DOHH2 (cell line): ENCODE data around the gene CADPS.
A peak's percentile ranks its signal among the peaks of the same experiment; 100 is the strongest.

ENCODE experiments used
- H3F3A ChIP-seq: fragments of 200-600 bp; sonication (generic), shearing (Covaris generic); 2 replicates; pipeline ENCODE4 v1.6.0; 2016; ENCODE audit warnings: antibody characterized with exemption, mild to moderate bottlenecking; ENCODE audit not compliant: control insufficient read depth, insufficient read depth
- H3K27ac ChIP-seq: fragments of 200-600 bp; sonication (generic); 2 replicates; pipeline ENCODE4 v1.5.1; 2014; ENCODE audit warnings: low read depth, mild to moderate bottlenecking, low read length, moderate library complexity
- H3K27me3 ChIP-seq: fragments of 200-600 bp; sonication (generic); 2 replicates; pipeline ENCODE4 v1.6.1; 2014; ENCODE audit warnings: mild to moderate bottlenecking, low read length, mixed read lengths; ENCODE audit not compliant: control insufficient read depth
- H3K36me3 ChIP-seq: fragments of 200-600 bp; sonication (generic); 2 replicates; pipeline ENCODE4 v1.6.1; 2014; ENCODE audit warnings: mild to moderate bottlenecking, low read length, moderate library complexity, mixed read lengths; ENCODE audit not compliant: control insufficient read depth
- H3K4me1 ChIP-seq: fragments of 200-600 bp; sonication (generic); 2 replicates; pipeline ENCODE4 v1.6.1; 2014; ENCODE audit warnings: mild to moderate bottlenecking, low read length, mixed read lengths; ENCODE audit not compliant: control insufficient read depth
- H3K4me2 ChIP-seq: fragments of 200-600 bp; sonication (generic); 2 replicates; pipeline ENCODE4 v1.6.0; 2014; ENCODE audit warnings: mild to moderate bottlenecking, low read length, moderate library complexity
- H3K4me3 ChIP-seq: fragments of 200-600 bp; sonication (generic); 2 replicates; pipeline ENCODE4 v1.5.1; 2014; ENCODE audit warnings: mild to moderate bottlenecking, low read length, mixed read lengths
- H3K79me2 ChIP-seq: fragments of 200-600 bp; sonication (generic); 2 replicates; pipeline ENCODE4 v1.6.1; 2014; ENCODE audit warnings: mild to moderate bottlenecking, low read length, mixed read lengths; ENCODE audit not compliant: control insufficient read depth
- H3K9me2 ChIP-seq: fragments of 200-600 bp; sonication (generic); replicated peaks from 2 replicates; pipeline ENCODE4 v1.6.1; 2014; ENCODE audit warnings: mild to moderate bottlenecking, low read length, mixed read lengths; ENCODE audit not compliant: control insufficient read depth
- H3K9me3 ChIP-seq: fragments of 200-600 bp; sonication (generic); 2 replicates; pipeline ENCODE4 v1.6.1; 2014; ENCODE audit warnings: antibody characterized with exemption, low read length, mixed read lengths; ENCODE audit not compliant: control insufficient read depth, insufficient read depth
- H4K20me1 ChIP-seq: fragments of 200-600 bp; sonication (generic); 2 replicates; pipeline ENCODE4 v1.6.0; 2014; ENCODE audit warnings: low read depth, mild to moderate bottlenecking, antibody characterized with exemption, low read length, moderate library complexity; ENCODE audit not compliant: control insufficient read depth, insufficient read depth
- CTCF ChIP-seq: fragments of 200-600 bp; sonication (generic); IDR thresholded peaks from one replicate; pipeline ENCODE4 v1.5.1; 2014; ENCODE audit warnings: antibody characterized with exemption, mild to moderate bottlenecking, low read depth, low read length; ENCODE audit not compliant: poor library complexity, severe bottlenecking
- EZH2phosphoT487 ChIP-seq: fragments of 200-600 bp; sonication (generic); IDR thresholded peaks from 2 replicates; pipeline ENCODE4 v1.6.1; 2017; ENCODE audit warnings: borderline replicate concordance, mild to moderate bottlenecking, antibody characterized with exemption, low read length, moderate library complexity, mixed read lengths

CADPS gene

GRCh38 chr3:62755285-62755684 lies 119.9 kb downstream of the CADPS start:
- no peak for TF ChIP-seq EZH2phosphoT487
- no peak for TF ChIP-seq CTCF
- peaks cover 25% of the 10 kb centered on the region for H3F3A ChIP-seq
- peaks cover 28% of the 10 kb centered on the region for H3K36me3 ChIP-seq
- peak overlapping the region; percentile 99 for H3K27ac ChIP-seq
- no peaks in the 10 kb centered on the region for H3K9me2 ChIP-seq
- H3K9me3 ChIP-seq, result no peaks in the 10 kb centered on the region
- no peaks in the 10 kb centered on the region for H4K20me1 ChIP-seq
- peaks cover 78% of the 10 kb centered on the region for H3K4me1 ChIP-seq
- no peaks in the 10 kb centered on the region for H3K27me3 ChIP-seq
- H3K4me2 ChIP-seq, result peak overlapping the region; percentile 76
- H3K4me3 ChIP-seq, result peak overlapping the region; percentile 62
- H3K79me2 ChIP-seq, result peaks cover 23% of the 10 kb centered on the region

- H3K4me2 ChIP-seq, result no peak overlapping the region
- no peaks in the 10 kb centered on the region for H3K9me3 ChIP-seq
- peaks cover 32% of the 10 kb centered on the region for H3K36me3 ChIP-seq
- H4K20me1 ChIP-seq, result no peaks in the 10 kb centered on the region
- H3F3A ChIP-seq, result peaks cover 5% of the 10 kb centered on the region; the same call in 1 of the 2 replicates
- H3K27me3 ChIP-seq, result no peaks in the 10 kb centered on the region
- TF ChIP-seq EZH2phosphoT487 (no peak), CTCF (no peak)
- no peak overlapping the region for H3K4me3 ChIP-seq
- H3K79me2 ChIP-seq, result peaks cover 3% of the 10 kb centered on the region
- H3K27ac ChIP-seq, result no peak overlapping the region
- no peaks in the 10 kb centered on the region for H3K9me2 ChIP-seq
- H3K4me1 ChIP-seq, result peaks cover 54% of the 10 kb centered on the region
These were observed 125.6 kb downstream of the CADPS start for GRCh38 chr3:62749657-62750056.

GRCh38 chr3:62749130-62749529 lies 126.1 kb downstream of the CADPS start:
- peaks cover 3% of the 10 kb centered on the region; the same call in 1 of the 2 replicates for H3F3A ChIP-seq
- H3K4me3 ChIP-seq, result no peak overlapping the region
- H3K27me3 ChIP-seq, result no peaks in the 10 kb centered on the region
- TF ChIP-seq CTCF (no peak), EZH2phosphoT487 (no peak)
- no peaks in the 10 kb centered on the region for H3K9me3 ChIP-seq
- H3K27ac ChIP-seq, result no peak overlapping the region
- no peak overlapping the region for H3K4me2 ChIP-seq
- no peaks in the 10 kb centered on the region for H4K20me1 ChIP-seq
- peaks cover 3% of the 10 kb centered on the region; the same call in 1 of the 2 replicates for H3K79me2 ChIP-seq
- H3K4me1 ChIP-seq, result peaks cover 53% of the 10 kb centered on the region
- H3K36me3 ChIP-seq, result peaks cover 33% of the 10 kb centered on the region
- no peaks in the 10 kb centered on the region for H3K9me2 ChIP-seq
